Loucy (cell line): ENCODE results near the gene CTLA4.

Experiments
- H2AFZ ChIP-seq: fragments of 200-600 bp; sonication (generic); 2 replicates; pipeline ENCODE4 v1.6.0; 2016; ENCODE audit warnings: antibody characterized with exemption, mild to moderate bottlenecking, low read length, moderate library complexity
- H3F3A ChIP-seq: fragments of 200-600 bp; 2 replicates; pipeline ENCODE4 v1.6.0; 2016; ENCODE audit warnings: antibody characterized with exemption, low read depth, mild to moderate bottlenecking
- H3K27me3 ChIP-seq: fragments of 200-600 bp; sonication (generic); 2 replicates; pipeline ENCODE4 v1.6.1; 2014; ENCODE audit warnings: low read length, mild to moderate bottlenecking; ENCODE audit not compliant: insufficient read depth, poor library complexity, severe bottlenecking
- H3K36me3 ChIP-seq: fragments of 200-600 bp; sonication (generic); 2 replicates; pipeline ENCODE4 v1.6.1; 2016; ENCODE audit warnings: low read length; ENCODE audit not compliant: insufficient read depth
- H3K4me1 ChIP-seq: fragments of 200-600 bp; sonication (generic); 2 replicates; pipeline ENCODE4 v1.5.1; 2014; ENCODE audit warnings: low read length, mild to moderate bottlenecking; ENCODE audit not compliant: insufficient read depth, poor library complexity, severe bottlenecking
- H3K4me2 ChIP-seq: fragments of 200-600 bp; sonication (generic); 2 replicates; pipeline ENCODE4 v1.6.0; 2014; ENCODE audit warnings: antibody characterized with exemption, low read length, low read depth, mild to moderate bottlenecking; ENCODE audit not compliant: poor library complexity, severe bottlenecking
- H3K4me3 ChIP-seq: fragments of 200-600 bp; sonication (generic); 2 replicates; pipeline ENCODE4 v1.5.1; 2014; ENCODE audit warnings: low read length, mild to moderate bottlenecking, mixed read lengths; ENCODE audit not compliant: poor library complexity, severe bottlenecking
- H3K79me2 ChIP-seq: fragments of 200-600 bp; sonication (generic); 2 replicates; pipeline ENCODE4 v1.6.1; 2014; ENCODE audit warnings: low read length; ENCODE audit not compliant: insufficient read depth
- H3K9ac ChIP-seq: fragments of 200-600 bp; sonication (generic); 2 replicates; pipeline ENCODE4 v1.6.0; 2014; ENCODE audit warnings: mild to moderate bottlenecking, low read depth, low read length, moderate library complexity; ENCODE audit not compliant: poor library complexity, severe bottlenecking
- H3K9me2 ChIP-seq: fragments of 200-600 bp; sonication (generic); replicated peaks from 2 replicates; pipeline ENCODE4 v1.6.1; 2016; ENCODE audit warnings: low read depth, low read length, mixed read lengths
- H3K9me3 ChIP-seq: fragments of 200-600 bp; sonication (generic); 2 replicates; pipeline ENCODE4 v1.6.1; 2014; ENCODE audit warnings: mild to moderate bottlenecking, antibody characterized with exemption, low read length, low read depth; ENCODE audit not compliant: insufficient read depth
- H4K20me1 ChIP-seq: fragments of 200-600 bp; sonication (generic); 2 replicates; pipeline ENCODE4 v1.6.0; 2014; ENCODE audit warnings: antibody characterized with exemption, low read length, mild to moderate bottlenecking; ENCODE audit not compliant: insufficient read depth, poor library complexity, severe bottlenecking
- EZH2phosphoT487 ChIP-seq: fragments of 200-600 bp; IDR thresholded peaks from 2 replicates; pipeline ENCODE4 v1.6.1; 2018; ENCODE audit warnings: antibody characterized with exemption, mild to moderate bottlenecking, moderate library complexity, borderline replicate concordance
- TF ChIP-seq, protein P1 (sequence below): fragments of 200-600 bp; sonication (generic); conservative IDR thresholded peaks from 2 replicates; pipeline ENCODE4 v1.5.1; 2014; ENCODE audit warnings: mild to moderate bottlenecking, antibody characterized with exemption, low read length

Gene CTLA4

DNA sequence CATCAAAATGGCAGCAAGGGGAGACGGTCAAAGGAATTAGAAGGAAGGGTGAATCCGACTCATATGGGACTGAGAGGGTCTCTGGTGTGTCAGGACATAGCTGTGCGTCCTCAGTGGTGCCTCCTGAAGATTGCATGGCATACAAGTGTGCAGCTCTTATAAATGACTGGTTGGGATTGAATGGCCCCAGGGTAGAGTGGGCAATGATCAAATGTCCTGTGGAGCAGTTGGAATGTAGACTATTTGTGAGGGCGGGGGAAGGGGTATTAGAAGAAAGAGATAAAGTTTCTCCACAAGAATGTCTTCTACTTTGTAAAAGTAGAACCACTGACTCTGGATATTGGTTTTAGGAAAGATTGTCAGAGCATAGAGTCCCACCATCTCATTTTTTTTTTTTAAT, 24.6 kb downstream of the CTLA4 start:
- Histone ChIP-seq H2AFZ (no peak overlapping the region), H3K36me3 (no peaks in the 10 kb centered on the region), H3K27me3 (no peaks in the 10 kb centered on the region), H3K9me2 (no peaks in the 10 kb centered on the region), H4K20me1 (no peaks in the 10 kb centered on the region), H3K79me2 (no peaks in the 10 kb centered on the region), H3K4me1 (no peaks in the 10 kb centered on the region), H3K9me3 (no peaks in the 10 kb centered on the region), H3K4me3 (no peak overlapping the region), H3F3A (no peaks in the 10 kb centered on the region), H3K4me2 (no peak overlapping the region), H3K9ac (no peak overlapping the region)
- no peak for TF ChIP-seq EZH2phosphoT487
- TF ChIP-seq, protein P1, sequence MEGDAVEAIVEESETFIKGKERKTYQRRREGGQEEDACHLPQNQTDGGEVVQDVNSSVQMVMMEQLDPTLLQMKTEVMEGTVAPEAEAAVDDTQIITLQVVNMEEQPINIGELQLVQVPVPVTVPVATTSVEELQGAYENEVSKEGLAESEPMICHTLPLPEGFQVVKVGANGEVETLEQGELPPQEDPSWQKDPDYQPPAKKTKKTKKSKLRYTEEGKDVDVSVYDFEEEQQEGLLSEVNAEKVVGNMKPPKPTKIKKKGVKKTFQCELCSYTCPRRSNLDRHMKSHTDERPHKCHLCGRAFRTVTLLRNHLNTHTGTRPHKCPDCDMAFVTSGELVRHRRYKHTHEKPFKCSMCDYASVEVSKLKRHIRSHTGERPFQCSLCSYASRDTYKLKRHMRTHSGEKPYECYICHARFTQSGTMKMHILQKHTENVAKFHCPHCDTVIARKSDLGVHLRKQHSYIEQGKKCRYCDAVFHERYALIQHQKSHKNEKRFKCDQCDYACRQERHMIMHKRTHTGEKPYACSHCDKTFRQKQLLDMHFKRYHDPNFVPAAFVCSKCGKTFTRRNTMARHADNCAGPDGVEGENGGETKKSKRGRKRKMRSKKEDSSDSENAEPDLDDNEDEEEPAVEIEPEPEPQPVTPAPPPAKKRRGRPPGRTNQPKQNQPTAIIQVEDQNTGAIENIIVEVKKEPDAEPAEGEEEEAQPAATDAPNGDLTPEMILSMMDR: no peak

DNA sequence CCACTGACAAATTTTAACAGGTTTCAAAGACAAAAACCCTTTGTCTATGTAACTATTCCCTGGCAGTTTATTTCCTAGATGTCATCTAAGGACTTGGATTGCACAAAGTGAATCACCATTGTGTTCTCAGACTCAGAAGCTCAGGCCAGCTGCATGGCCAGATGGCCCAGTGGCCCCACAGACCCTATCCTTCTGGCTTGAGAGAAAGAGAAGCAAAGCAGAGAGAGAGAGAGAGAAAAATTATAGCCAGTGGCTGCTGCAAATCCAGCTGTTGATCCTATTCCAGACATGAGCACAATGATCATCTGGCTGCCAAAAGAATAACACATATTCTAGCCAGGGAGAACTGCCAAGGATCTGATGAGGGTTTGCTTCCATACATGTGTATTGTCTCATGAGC, 25.8 kb downstream of the CTLA4 start:
- Histone ChIP-seq H3K4me1 (no peaks in the 10 kb centered on the region), H3K9me2 (no peaks in the 10 kb centered on the region), H3K4me3 (no peak overlapping the region), H3K36me3 (no peaks in the 10 kb centered on the region), H3K4me2 (no peak overlapping the region), H4K20me1 (no peaks in the 10 kb centered on the region), H3K79me2 (no peaks in the 10 kb centered on the region), H3K27me3 (no peaks in the 10 kb centered on the region), H3K9ac (no peak overlapping the region), H2AFZ (no peak overlapping the region), H3K9me3 (no peaks in the 10 kb centered on the region), H3F3A (no peaks in the 10 kb centered on the region)
- TF ChIP-seq EZH2phosphoT487: no peak
- TF ChIP-seq, protein P1: no peak

DNA sequence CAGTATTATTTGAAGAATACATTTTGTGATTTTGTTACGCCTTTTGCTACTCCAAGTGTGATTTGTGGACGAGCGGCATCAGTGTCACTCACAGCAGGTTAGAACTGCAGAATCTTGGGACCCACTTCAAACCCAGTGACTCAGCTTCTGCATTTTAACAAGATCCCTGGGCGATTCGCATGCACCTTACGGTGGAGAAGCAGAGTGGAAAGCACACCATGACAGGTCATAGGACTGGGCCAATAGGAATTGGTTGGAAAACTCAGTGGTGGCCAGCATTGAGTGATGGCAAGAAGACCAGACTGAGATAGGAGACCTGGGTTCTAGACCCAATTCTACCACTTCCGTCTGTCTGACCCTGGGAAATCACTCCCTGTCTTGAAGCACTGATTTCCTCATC, 26.3 kb downstream of the CTLA4 start:
- H3K79me2 ChIP-seq: no peaks in the 10 kb centered on the region
- no peaks in the 10 kb centered on the region for H3K9me2 ChIP-seq
- no peaks in the 10 kb centered on the region for H3F3A ChIP-seq
- H3K4me3 ChIP-seq: no peak overlapping the region
- no peak overlapping the region for H3K9ac ChIP-seq
- H2AFZ ChIP-seq: no peak overlapping the region
- no peaks in the 10 kb centered on the region for H3K36me3 ChIP-seq
- TF ChIP-seq, protein P1: no peak
- TF ChIP-seq EZH2phosphoT487: no peak
- no peaks in the 10 kb centered on the region for H3K9me3 ChIP-seq
- no peak overlapping the region for H3K4me2 ChIP-seq
- H4K20me1 ChIP-seq: no peaks in the 10 kb centered on the region
- no peaks in the 10 kb centered on the region for H3K4me1 ChIP-seq
- H3K27me3 ChIP-seq: no peaks in the 10 kb centered on the region
